GM12872 (cell line): ENCODE data around the gene MYO3B.

ENCODE experiments used
- CTCF ChIP-seq: IDR thresholded peaks from 3 replicates; pipeline ENCODE4 v1.5.1; 2011; ENCODE audit warnings: low read depth, mild to moderate bottlenecking, low read length, moderate library complexity; ENCODE audit not compliant: insufficient read depth

MYO3B gene

DNA sequence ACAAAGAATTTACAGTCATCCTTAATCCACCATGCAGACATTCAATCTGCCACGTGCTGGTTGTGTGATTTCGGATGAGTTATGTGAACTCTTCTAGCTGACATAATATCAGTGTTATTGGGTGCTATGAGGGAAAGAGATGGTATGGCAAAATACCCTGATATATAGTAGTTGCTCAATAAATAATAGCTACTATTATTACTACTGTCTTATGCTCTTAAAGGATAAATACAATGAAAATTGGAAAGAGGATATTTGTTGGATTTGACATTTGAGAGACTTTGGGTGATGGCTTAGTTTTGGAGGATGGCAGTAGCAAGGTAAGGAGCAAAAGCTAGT, 86.5 kb downstream of the MYO3B start:
- TF ChIP-seq CTCF: no peak

DNA sequence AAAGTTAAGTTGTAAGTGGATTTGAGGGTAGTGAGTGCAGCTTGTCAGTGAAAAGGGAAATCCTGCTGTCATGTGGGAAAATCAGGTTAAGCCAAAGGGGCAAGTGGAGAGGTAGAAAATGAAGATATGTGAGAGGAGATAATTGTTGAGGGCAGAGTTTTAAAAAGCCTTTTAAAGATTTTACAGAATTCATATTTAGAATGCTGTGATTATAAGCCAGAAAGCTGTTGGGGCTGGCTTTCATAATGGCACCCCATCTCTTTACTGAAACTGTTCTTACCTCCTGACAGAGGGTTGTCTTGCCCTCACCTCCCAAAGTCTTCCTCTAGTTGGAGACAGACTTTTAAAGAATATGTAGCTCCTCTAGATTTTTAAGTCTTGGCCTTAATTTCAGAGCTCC, 86.9 kb downstream of the MYO3B start:
- no peak for TF ChIP-seq CTCF

- no peak for TF ChIP-seq CTCF
These were observed 87.4 kb downstream of the MYO3B start for GRCh38 chr2:170265321-170265720.

- no peak for TF ChIP-seq CTCF
These were observed 88.4 kb downstream of the MYO3B start for GRCh38 chr2:170266358-170266757.

- TF ChIP-seq CTCF: no peak
These were observed 89.1 kb downstream of the MYO3B start for GRCh38 chr2:170267071-170267470.

- TF ChIP-seq CTCF: no peak
These were observed 92.4 kb downstream of the MYO3B start for GRCh38 chr2:170270278-170270864.

GRCh38 chr2:170271340-170271739, 93.4 kb downstream of the MYO3B start:
- no peak for TF ChIP-seq CTCF
